ENCODE measurements around the gene TTLL13. TPM values are rescaled to one million over a fixed set of nuclear protein-coding genes. Genes with fewer than 3 reads are reported as not detected.

TTLL13 gene
- total and polyA plus RNA-seq, 12 donors = 0.09 to 0.78 (median 0.24) TPM; not detected in 4

DNA sequence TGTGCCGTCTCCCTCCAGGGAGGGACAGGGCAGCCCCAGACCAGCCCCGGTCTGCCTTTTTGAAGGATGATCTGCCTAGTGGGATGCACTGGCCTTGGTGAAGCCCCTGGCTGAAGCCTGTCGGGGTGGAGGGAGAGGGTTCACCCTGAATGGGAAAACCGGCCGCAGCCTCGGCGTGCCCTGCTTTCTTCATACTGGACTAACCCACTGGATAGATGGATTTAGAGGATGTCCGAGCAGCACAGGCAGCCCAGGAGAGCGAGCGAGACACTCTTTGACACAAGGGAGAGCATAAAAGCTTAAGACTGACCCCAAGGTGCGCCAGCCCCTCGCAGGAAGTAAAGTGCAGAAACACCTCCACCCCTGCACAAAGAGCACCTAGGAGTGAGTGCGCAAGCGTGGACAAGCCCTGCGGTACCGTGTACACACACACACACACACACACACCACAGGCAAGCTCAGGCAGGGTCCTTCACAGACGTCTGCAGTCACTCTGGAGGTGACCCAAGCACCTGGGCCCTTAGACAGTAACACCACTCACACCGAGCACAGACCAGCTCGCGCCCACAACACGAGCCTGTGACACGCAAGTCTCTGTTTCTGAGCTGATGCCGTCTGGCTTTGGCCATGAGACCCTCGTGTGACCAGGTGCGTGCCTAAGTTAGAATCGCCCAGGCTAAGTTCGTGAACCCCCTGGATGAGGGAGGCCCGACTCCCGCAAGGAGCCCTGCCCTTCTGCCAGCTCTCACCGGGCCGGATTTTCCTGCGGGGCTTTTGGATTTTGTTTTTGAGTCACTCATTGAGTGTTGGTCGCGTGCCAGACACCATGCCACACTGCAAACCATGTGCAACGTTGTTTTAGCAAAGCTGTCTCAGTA lies 36.9 kb upstream of the TTLL13 start:
- Histone ChIP-seq H3K9me3 (no peaks in the 10 kb centered on the region), H3K27ac (no peak overlapping the region), H3K27me3 (no peaks in the 10 kb centered on the region), H3K4me1 (peaks cover 7 to 52% (median 26%) of the 10 kb centered on the region in 9 donors), H3K36me3 (peaks cover 0 to 32% (median 0%) of the 10 kb centered on the region in 9 donors), H3K4me3 (no peak overlapping the region)
- TF ChIP-seq, protein P1, sequence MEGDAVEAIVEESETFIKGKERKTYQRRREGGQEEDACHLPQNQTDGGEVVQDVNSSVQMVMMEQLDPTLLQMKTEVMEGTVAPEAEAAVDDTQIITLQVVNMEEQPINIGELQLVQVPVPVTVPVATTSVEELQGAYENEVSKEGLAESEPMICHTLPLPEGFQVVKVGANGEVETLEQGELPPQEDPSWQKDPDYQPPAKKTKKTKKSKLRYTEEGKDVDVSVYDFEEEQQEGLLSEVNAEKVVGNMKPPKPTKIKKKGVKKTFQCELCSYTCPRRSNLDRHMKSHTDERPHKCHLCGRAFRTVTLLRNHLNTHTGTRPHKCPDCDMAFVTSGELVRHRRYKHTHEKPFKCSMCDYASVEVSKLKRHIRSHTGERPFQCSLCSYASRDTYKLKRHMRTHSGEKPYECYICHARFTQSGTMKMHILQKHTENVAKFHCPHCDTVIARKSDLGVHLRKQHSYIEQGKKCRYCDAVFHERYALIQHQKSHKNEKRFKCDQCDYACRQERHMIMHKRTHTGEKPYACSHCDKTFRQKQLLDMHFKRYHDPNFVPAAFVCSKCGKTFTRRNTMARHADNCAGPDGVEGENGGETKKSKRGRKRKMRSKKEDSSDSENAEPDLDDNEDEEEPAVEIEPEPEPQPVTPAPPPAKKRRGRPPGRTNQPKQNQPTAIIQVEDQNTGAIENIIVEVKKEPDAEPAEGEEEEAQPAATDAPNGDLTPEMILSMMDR (IDR thresholded peaks at IDR 0.05) = no peak
- 78 to 84% methylated on average over 35 of the region's 35 CpGs for WGBS, 2 donors
- intact Hi-C loops (cut with DNase I) = loop anchor here in 1 of 10 donors (5.0 kb wide), 1 partner anchor 50 kb away; no protein-coding TSS in a partner anchor
- ATAC-seq (peak in 2 of 8 donors; percentile 8 to 18), DNase-seq (no peak)

DNA sequence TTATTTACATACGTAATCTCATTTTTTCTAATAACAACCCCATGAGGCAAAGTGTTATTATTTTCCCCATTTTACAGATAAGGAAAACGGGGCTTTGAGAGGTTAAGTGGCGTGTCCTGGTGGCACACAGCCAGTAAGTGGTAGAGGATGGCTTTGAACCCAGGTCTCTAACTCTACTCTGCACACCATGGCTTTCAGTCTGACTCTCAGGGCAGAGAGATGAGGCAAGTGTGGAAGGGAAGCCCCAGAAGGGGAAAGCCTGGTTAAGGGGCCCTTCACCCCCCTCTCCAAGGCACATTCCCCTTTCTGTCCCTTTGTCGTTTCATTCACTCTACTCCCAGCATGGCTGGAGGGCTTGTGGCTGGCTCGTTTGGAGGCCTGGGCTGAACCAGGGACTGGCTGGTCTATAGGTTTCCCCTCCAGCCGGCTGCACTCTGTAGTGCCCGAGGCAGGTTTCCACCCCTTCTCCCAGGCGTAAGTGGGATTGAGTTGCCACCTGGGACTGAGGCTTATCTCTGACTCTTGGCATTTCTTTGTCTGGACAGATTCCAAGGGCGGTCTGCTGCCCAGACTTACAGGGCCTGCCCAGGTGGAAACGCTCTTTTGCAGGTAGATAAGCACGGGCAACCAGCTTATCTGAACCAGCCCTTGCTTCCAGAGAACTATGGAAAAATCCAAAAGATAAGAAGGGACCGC lies 36.1 kb upstream of the TTLL13 start:
- Histone ChIP-seq H3K27ac (no peak overlapping the region), H3K27me3 (no peaks in the 10 kb centered on the region), H3K36me3 (peaks cover 0 to 38% (median 0%) of the 10 kb centered on the region in 9 donors), H3K4me3 (no peak overlapping the region), H3K4me1 (peaks cover 7 to 52% (median 26%) of the 10 kb centered on the region in 9 donors), H3K9me3 (no peaks in the 10 kb centered on the region)
- WGBS, 2 donors = 45 to 57% methylated on average over 12 of the region's 12 CpGs
- intact Hi-C loops (cut with DNase I) = loop anchor here in 1 of 10 donors (5.0 kb wide), 1 partner anchor 51 kb away; no protein-coding TSS in a partner anchor
- DNase-seq = no peak
- TF ChIP-seq, protein P1 (IDR thresholded peaks at IDR 0.05) = no peak
- peak in 3 of 8 donors; percentile 12 to 26 (median 19) for ATAC-seq

DNA sequence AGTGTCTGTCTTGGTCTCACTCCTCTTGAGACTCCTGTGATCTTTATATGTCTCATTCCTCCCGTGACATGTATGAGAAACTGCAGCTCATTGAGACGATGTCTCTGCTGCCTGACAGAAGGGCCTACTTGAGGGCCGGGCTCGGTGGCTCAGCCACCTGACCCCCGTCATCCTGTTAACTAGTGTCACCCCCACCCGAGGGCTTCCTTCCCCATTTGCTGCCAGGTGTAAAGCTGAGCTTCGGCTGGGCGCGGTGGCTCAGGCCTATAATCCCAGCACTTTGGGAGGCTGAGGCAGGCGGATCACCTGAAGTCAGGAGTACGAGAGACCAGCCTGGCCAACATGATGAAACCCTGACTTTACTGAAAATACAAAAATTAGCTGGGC lies 35.5 kb upstream of the TTLL13 start:
- 70 to 75% methylated on average over 11 of the region's 11 CpGs for WGBS, 2 donors
- Histone ChIP-seq H3K27ac (no peak overlapping the region), H3K4me1 (peaks cover 7 to 52% (median 26%) of the 10 kb centered on the region in 9 donors), H3K4me3 (no peak overlapping the region), H3K36me3 (peaks cover 0 to 37% (median 0%) of the 10 kb centered on the region in 9 donors), H3K27me3 (no peaks in the 10 kb centered on the region), H3K9me3 (no peaks in the 10 kb centered on the region)
- DNase-seq (no peak), ATAC-seq (no peak)
- intact Hi-C loops (cut with DNase I) = loop anchor here in 1 of 10 donors (5.0 kb wide), 1 partner anchor 52 kb away; no protein-coding TSS in a partner anchor
- TF ChIP-seq, protein P1 (IDR thresholded peaks at IDR 0.05) = no peak

DNA sequence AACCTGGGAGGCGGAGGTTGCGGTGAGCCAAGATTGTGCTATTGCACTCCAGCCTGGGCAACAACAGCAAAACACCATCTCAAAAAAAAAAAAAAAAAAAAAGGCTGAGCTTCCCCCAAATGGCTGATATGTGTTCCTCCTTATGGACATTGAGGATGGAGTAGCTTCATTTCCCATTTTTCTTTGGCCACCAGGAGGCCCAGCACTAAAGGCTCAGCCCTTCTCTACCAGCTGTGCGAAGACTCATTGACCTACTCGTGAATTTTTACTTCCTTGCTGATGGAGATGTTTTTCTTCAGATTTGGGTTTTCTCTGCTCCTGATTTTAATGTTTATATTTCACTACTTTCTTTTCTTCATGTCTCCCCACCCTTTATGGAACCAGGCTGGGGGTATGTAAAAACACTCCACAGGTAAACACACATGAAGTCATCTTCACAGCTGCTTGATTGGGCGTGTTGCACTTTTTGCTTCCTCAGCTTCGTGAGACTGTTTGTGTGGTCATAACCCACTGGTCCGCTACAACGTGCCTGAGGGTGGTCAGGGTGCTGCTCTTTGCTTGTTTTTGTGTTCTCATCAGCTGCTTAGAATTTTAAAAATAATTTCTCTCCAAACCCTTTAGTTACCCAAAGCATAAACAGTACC lies 34.7 kb upstream of the TTLL13 start:
- DNase-seq (no peak), ATAC-seq (no peak)
- 81 to 86% methylated on average over 8 of the region's 8 CpGs for WGBS, 2 donors
- no peaks in the 10 kb centered on the region for H3K27me3 ChIP-seq
- peaks cover 0 to 35% (median 0%) of the 10 kb centered on the region in 9 donors for H3K36me3 ChIP-seq
- intact Hi-C loops (cut with DNase I) = loop anchor here in 2 of 10 donors (5.0 kb wide), 2 partner anchors 32 to 52 kb away; no protein-coding TSS in a partner anchor
- no peaks in the 10 kb centered on the region for H3K9me3 ChIP-seq
- H3K4me3 ChIP-seq = no peak overlapping the region
- TF ChIP-seq, protein P1 (IDR thresholded peaks at IDR 0.05) = peak in 5 of 9 donors; percentile 10 to 31 (median 17)
- peaks cover 7 to 48% (median 26%) of the 10 kb centered on the region in 9 donors for H3K4me1 ChIP-seq
- H3K27ac ChIP-seq = no peak overlapping the region

Data from heart right ventricle (tissue), 16 donors.